GM21526 (cell line): Measurements from ENCODE around the gene SGCD.
A peak's percentile ranks its signal among the peaks of the same experiment; 100 is the strongest.

Experiments used
- ATAC-seq: cut with Tn5 transposase; IDR thresholded peaks from one replicate; pipeline ENCODE4 v1.9.1; 2021; ENCODE audit warnings: moderate library complexity; ENCODE audit not compliant: unreplicated experiment, low FRiP score

SGCD gene

DNA sequence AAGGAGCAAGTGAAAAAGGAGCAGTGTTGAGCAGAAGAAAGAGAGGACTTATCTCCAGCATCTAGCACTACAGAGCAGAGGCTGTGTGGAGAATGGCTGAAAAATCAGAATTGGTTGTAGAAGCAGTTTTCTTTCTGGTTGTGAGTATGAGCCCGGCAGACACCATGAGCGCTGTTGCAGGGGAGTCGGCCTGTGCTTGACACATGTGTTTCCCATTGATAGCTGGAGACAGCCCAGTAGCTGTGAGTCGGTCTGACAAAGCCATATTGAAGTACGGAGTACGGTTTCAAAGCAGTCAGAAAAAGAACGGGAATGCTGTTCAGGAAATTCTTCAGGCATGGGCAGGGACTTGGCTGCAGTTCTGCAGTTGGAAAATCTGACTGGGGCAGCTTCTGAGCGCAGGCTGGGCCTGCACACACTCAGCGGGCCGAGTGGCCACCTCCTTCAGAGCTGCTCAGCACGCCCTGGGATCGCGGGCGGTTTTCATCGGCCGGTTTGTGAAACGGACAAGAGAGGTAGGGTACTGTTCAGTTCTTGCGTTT, at the start of gene SGCD:
TSS of gene SGCD (plus strand) at position 447 of the 542 bp plus-strand sequence.
- no peak for ATAC-seq

DNA sequence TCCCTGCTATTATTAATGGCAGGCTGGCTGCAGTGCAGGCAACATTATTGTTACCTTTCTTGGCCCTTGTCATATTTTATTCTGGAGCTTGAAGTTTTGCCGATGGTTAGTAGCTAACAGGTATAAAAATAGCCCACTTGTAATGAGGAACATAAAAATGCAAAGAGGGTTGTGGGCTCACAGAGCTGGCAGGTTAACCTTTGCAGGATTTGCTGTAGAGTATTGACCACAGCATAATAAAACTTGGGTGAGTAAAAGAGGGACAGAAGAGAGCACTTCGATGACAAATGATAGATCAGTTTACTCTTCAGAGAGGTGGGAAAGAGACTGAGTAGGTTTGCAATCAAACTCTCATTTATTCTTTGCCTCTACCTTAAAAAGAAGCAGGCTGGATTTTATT, 49.7 kb upstream of the SGCD start:
- no peak for ATAC-seq

DNA sequence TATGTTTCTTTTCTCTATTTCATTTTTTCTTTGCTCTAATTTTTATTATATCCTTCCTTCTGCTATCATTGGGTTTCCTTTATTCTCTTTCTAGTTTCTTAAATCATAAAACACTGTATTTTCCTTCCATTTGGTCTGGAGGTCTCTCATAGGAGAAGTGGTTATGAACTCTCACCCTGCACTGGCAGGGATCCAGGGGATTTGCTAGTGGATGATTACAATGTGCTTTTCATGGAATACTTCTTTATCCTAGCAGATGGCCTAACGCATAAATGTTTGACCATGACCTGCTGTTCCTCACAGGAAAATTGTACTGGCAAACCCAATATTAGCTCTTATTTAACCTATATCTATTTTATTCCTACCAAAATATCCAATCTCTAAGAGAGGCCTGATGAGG, 31.5 kb upstream of the SGCD start:
- no peak for ATAC-seq

DNA sequence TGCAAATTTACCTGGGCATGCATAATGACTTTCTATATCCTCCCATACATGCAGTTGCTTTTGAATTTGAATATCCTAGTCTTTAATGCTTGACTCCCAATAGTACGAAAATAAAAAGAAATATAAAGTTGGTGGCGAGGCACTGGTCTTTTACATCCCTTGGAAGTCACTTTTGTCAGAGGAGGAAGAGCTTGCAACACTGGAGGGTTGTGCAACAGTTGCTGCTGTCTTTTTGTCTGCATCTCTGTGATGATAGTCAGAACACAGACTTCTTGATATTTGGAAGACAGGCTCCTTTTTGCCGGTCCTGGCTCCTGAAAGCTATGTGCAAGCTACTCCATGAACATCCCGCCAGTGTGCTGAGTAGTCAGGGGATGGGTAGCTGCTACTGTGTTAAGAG, 16.8 kb upstream of the SGCD start:
- ATAC-seq, result no peak

DNA sequence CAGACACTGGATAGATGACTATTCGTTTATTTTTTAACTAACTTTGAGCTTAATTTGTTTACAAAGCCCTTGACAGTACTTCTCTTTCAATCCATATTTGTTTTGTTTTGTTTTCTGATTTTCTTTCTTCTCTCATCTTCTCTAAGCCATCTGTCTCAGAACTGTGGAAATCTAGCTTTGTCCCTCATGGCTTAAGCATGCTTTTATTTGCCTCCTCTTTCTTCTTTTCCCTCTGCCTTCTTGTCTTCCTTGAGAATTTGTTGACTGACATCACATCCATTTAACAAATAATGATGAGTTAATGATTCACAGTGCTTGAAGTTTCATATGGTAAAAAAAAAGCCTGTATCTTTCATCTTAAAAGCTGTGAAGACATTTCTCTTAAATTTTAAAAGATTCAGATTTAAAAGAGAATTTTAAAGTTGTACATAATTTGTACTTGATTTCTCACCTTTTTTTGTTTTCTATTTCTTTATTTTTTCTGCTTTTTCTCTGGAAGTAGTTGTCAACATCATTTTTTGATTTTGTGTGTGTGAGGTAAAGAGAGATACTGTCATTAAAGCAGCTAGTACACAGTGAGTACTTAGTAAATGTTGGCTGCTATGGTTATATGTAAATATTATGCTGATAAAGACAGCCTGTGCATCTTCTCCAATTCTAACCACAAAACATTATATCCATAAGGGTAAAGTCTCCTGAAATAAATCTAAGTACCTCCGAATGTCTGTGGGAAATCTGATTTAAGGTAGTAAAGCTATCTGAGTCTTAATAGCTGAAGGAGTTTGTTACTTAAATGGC, 13.9 kb upstream of the SGCD start:
- no peak for ATAC-seq

DNA sequence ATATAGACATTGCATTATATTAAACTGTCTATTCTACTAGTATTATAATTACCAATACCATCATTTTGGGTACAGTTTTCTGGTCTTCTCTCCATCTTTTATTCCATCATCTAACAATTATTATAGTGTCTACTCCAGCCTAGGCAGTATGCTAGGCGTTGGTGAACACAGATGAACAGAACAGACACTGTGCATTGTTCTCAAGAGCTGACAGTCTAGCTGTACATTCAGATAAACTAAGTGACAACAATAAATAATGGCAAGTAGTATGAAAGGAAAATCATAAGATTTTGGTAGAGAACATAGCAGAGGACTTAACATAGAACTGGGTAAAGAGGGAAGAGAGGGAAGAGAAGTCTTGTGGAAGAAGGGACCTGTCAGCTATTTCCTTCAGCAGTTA, 12.5 kb upstream of the SGCD start:
- ATAC-seq, result no peak

DNA sequence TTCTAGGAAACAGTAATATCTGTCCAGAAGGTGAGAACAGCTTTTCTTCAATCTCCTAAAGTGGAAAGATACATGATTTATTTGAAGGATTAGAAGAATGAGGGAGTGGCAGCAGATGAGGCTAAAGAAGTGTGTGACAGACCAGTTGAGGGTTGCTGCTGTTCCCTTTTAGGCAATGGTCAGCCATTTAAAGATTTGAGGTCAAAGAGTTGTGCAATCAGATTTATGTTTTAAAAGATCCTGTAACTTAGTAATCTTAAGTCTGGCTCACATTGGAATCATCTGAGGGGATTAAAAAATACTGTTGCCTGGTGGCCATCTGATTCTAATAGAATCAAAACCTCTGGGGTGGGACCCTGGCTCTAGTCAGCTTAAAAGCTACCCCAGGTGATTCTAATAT, 4.3 kb upstream of the SGCD start:
- no peak for ATAC-seq

DNA sequence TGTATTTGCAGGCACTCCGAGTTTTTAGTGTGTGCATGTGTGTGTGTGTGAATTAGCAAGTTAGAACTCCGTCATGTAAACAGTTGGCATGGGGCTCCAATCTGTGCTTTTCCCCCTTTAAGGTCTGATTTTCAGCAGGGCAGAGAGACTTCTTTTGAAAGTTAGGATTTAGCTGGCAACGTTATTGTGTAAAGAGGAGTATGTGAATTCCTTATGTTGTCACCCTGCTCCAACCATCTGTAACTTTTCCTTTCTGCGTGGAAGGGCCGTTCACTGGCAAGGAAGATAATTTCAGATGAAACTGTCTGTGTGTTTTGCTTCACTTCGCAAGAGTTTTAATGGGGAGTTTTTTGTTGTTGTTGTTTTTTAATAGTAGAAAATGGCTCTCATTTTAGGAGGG, 332 bp downstream of the SGCD start:
- no peak for ATAC-seq

DNA sequence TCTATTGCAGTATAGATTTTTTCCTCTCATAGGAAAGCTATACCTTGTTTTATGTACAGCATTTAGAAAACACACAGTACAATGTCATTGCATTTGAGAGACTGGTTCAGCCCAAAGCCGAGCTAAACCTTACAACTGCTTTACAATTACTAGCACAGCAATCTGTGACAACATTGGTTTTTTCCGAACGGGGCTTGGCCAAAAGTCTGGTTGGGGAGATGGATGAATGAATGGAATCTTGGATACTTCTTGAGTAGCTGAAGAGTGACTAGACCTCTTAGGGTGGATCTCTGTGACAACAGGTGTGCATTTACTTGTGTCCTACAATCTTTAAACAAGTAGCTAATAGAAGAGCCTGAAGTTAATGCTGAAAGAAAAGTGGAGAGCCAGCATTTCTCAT, 1.2 kb downstream of the SGCD start:
- no peak for ATAC-seq

DNA sequence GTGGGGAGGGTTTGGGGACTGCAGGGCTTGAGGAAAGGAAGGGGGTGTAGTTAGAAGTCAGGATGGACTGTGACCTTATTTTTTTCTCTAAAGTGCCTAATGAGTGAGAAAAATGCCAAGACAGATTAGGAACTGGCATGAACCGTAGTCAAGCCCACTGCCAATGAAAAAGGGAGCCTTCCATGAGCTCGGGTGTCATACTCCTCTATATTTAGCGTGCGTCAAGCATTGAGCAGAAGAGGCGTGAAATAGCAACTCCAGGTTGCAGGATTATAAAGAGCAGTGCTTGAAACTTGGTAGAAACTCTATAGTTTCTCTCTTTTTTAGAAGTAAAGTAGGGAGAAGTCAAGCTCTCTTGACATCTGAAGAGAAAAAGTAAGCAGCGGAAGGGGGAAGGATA, 1.8 kb downstream of the SGCD start:
- no peak for ATAC-seq

DNA sequence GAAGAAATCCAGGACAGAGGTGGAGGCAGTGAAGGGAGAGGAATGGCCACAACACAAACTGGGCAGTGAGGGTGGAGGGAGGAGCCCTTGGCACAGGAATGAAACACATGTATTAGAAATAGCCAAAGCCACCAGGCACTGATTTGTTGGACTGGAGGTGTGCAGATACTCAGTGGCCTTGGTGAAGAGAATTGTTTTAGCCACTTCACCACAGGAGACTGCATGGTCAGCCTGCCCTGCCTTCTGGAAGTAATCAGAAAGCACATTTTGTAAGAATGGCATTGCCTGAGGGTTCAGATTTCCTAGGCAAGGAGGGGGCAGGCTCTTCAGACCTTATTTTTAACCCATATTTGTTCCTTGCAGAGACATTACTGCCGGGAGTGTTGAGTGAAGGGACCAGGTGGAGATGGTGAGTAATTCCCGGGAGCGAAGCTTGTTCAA, 2.2 kb downstream of the SGCD start:
- no peak for ATAC-seq

DNA sequence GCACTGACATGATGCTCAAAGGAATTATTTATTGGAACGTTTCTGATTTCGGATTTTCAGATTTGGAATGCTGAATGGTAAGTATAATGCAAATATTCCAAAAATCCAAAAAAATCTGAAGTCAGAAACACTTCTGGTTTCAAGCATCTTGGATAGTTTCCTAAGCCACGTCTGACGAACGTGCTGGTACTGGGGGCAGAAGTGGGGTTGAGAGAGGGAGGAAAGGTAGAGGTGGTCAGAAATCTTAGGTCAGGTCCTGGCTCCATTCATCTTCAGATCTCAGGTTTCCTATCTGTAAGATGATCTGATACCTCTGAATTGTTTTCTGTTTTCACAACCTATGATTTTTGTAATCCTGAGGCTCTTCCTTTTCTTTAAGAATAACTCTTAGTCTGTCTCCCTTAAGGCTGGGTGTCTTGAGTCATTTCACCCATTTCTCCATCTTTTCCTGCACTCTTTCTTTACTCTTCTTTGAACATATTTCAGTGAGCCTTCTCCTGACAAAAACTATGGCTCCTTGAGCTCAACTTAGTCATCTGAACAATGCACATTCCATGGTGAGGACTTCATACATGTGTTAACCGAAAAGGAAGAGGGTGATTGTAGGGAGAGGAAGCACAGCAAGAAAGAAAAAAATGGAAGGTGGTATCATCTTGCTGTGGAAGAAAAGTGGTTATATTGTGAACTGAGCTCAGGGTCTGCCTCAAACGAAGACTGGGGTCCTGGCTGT, 3.3 kb downstream of the SGCD start:
- no peak for ATAC-seq

DNA sequence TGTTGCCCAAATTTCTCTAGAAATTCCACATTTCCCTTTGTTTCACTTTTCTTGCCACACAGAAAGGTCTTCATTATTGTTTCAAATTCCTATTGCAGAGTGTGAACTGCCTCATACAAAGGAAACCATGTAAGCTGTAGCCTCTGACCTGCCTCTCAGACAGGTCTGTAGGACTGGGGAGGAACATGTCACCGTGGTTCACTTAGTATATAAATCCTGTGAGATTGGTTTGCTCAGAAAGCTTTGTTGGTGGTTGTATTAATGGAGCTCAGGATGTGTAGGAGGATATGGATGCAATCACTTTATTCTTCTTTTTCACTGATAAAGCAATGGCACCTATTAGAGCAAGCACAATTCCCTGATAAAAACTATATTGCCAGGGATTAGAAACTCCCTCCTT, 4.2 kb downstream of the SGCD start:
- ATAC-seq, result no peak

DNA sequence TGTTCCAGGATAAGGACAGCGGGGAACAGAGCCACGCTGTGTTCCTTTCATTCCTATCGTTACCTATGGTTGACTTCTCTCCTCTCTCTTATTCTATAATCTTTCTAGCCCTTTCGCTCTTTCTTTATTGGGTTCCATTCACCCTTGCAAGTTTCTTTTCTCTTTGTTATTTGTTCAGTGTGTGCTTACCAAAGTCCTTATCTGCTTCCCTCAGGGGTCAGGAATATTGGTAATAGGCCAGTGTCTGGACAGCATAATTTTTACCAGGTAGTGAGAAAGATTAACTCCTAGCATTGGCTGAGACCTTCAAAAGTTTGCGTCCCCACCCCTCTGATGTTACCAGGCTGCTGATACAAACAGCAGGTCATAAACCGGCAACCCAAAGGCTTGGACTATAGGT, 4.9 kb downstream of the SGCD start:
- no peak for ATAC-seq

DNA sequence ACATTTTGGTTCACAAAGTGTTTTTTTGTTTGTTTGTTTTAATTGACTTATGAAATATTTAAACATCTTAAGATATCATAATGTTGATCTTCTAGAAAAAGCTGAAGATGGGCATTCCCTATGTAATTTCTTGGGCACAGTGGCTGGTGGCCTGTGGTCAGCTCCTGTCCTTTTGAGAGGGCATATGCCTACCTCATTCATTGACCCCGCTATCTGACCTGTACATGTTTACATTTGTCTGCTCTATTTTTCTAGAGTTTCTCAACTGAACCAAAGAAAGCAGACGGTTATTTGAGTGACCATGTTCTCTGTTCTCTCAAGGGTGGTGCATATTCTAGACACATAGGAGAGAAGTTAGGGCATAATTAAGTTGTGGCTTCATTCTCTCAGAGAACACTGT, 5.3 kb downstream of the SGCD start:
- ATAC-seq, result no peak

DNA sequence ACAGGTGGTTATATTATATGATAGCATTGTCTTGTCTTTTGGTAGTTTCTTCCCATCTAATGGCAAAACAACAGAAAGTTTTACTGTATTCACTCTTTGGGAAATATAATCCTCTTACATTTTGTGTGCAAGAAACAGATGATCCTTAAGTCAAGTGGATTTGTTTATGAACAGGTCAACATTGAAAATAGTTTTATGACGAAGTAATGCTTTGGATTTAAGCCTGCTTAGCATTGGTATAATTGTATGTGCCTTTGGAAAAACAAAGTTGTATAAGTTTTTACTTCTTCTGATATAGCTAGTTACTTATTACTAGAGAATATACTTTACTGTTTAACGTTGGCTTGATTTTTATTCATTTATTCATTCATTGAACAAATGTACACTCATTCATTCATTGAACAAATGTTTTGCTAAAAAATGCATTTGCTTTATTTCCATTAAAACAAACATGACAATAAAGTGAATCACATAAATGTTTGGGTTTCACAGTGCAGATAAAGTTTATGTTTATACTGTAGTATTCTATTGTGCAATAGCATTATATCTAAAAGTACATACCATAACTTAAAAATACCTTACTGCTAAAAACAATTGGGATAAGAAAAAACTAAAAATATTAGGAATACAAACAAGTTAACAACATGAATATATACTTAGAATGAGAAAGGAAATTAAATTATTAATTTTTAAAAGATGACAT, 12.3 kb downstream of the SGCD start:
- no peak for ATAC-seq

DNA sequence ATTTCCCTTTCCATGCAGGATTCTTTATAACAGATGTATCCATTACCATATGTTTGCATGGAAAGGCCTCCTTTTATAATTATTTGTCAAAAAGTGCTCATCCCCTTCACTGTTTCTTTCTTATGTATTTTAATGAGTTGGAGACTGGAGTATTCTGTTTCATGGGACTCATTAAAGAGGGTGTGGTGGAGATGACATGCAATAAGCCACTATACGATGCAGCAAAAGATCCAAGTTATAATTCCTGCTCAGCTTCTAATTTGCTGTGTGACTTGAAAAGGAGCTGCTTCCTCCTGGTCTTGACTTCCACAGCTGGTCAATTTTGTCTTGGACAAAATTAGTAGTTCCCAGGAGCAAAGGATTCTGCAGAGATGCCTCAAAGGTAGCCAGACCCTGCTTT, 13.9 kb downstream of the SGCD start:
- ATAC-seq, result no peak

DNA sequence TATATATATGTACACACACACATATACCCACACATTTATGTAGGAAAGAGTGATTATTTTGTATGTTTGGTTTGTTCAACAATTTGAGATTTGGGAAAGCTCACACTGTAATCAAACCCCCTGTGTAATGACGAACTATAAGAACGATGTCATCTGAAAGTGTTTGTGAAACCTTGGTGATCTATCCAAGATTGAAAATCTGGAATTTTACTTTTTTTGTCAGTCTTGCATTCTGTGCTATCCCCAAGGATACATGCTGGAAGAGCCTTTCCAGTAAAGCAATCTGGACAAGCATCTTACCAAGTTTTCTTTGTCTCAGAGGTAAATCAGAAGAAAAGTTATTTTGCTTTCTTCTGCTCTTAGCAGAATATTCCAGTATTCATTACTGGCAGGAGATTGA, 23.3 kb downstream of the SGCD start:
- no peak for ATAC-seq

DNA sequence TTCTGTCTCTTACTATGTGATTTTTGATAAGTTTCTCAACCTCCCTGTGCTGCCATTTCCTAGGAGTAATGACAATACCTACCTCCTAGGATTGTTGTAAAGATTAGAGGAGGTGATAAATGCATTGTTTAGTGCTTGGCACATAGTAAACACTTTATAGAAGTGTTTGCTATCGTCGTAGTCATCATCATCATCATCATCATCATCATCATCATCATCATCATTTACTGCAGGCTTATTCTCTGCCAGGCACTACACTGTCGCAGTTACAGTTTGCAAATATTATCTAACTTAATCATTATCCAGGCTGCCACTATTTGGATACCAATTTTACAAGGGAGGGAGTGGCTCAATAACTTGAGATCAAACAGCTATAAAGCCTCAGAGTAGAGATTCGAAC, 24.5 kb downstream of the SGCD start:
- no peak for ATAC-seq

DNA sequence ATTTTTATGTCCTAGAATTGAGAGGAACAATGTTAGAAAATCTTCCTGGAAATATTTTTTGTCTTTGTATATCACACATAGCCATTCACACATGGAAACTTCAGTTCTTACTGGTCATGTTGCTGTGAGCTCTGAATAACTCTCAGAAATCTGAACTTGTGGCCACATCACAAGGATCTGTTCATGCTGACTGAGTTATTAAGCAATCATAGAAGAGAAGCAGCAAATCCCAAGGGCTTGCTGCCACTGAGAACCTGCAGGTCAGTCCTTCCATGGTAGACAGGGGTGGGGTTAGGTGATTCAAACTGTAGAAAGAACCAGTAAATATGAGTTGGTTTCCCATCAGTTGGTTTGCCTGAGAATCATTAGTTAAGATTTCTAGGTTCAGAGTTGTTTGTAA, 27.6 kb downstream of the SGCD start:
- ATAC-seq, result no peak

DNA sequence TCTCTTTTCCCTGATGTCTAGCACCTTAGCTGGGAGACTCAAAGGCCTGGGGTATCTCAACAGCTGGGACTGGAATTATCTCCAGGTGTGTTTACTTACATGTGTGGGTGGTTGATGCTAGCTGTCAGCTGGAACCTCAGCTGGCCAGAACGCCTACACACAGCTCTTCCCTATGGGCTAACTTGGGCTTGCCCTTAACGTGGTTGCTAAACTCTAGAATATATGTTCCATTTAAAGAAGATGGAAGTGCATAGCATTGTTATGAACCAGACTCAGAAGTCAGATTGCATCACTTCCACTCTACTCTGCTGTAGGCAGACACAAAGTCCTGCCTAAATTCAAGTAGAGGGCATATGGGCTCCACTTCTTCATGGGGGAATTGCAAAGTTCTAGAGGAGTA, 29.3 kb downstream of the SGCD start:
- peak; percentile 52 for ATAC-seq
